Chondrocyte (in vitro differentiated cells): ENCODE measurements around the gene CDH8. TPM values are rescaled to one million over a fixed set of nuclear protein-coding genes. Genes with fewer than 3 reads are reported as not detected.

Source experiments
- DNase-seq: peaks from one replicate; pipeline ENCODE4 v3.0.0; 2021; ENCODE audit warnings: mixed read lengths, low spot score
- H3K27ac Mint-ChIP-seq: one replicate; pipeline ENCODE4 v1.8.0; 2021; ENCODE audit warnings: mild to moderate bottlenecking, moderate library complexity, mixed read lengths; ENCODE audit not compliant: unreplicated experiment
- H3K27me3 Mint-ChIP-seq: 2 replicates; pipeline ENCODE4 v1.8.0; 2021; ENCODE audit warnings: low read depth, mixed read lengths
- H3K36me3 Mint-ChIP-seq: 2 replicates; pipeline ENCODE4 v1.8.0; 2021; ENCODE audit warnings: low read depth, mixed read lengths
- H3K4me1 Mint-ChIP-seq: 2 replicates; pipeline ENCODE4 v1.8.0; 2021; ENCODE audit warnings: low read depth, mild to moderate bottlenecking, mixed read lengths
- H3K4me3 Mint-ChIP-seq: one replicate; pipeline ENCODE4 v1.8.0; 2021; ENCODE audit warnings: mild to moderate bottlenecking, moderate library complexity, mixed read lengths; ENCODE audit not compliant: unreplicated experiment
- H3K9me3 Mint-ChIP-seq: 2 replicates; pipeline ENCODE4 v1.8.0; 2021; ENCODE audit warnings: low read depth, mixed read lengths
- CTCF ChIP-seq: fragments of 200-600 bp; sonication (generic); IDR thresholded peaks from 2 replicates; pipeline ENCODE4 v1.5.0; 2021; ENCODE audit warnings: antibody characterized with exemption, mild to moderate bottlenecking, moderate library complexity
- total RNA-seq: library from RNA; stranded (reverse); gene quantifications from 3 replicates; pipeline ENCODE4 v1.2.1, GENCODE V29; 2021

The CDH8 gene
- total RNA-seq, 1 donor from 2014 or later: 5.7 TPM

- DNase-seq: no peak
- Mint-ChIP-seq H3K36me3 (no peaks in the 10 kb centered on the region), H3K4me1 (peaks cover 3% of the 10 kb centered on the region), H3K9me3 (no peaks in the 10 kb centered on the region), H3K4me3 (no peak overlapping the region), H3K27ac (no peak overlapping the region), H3K27me3 (peaks cover 45% of the 10 kb centered on the region)
- peak; percentile 83 for TF ChIP-seq CTCF
Measured at GRCh38 chr16:62041401-62041800, 5.2 kb upstream of the CDH8 start.

- peaks cover 27% of the 10 kb centered on the region for H3K4me1 Mint-ChIP-seq
- no peak overlapping the region for H3K4me3 Mint-ChIP-seq
- no peaks in the 10 kb centered on the region for H3K36me3 Mint-ChIP-seq
- no peak overlapping the region for H3K27ac Mint-ChIP-seq
- peaks cover 55% of the 10 kb centered on the region for H3K27me3 Mint-ChIP-seq
- H3K9me3 Mint-ChIP-seq: no peaks in the 10 kb centered on the region
- no peak for TF ChIP-seq CTCF
- no peak for DNase-seq
Measured at GRCh38 chr16:62038646-62039045, 2.4 kb upstream of the CDH8 start.

GRCh38 chr16:62038225-62038624 is 2.0 kb upstream of the CDH8 start:
- Mint-ChIP-seq H3K9me3 (no peaks in the 10 kb centered on the region), H3K27me3 (peaks cover 55% of the 10 kb centered on the region), H3K4me3 (no peak overlapping the region), H3K4me1 (peaks cover 27% of the 10 kb centered on the region), H3K36me3 (no peaks in the 10 kb centered on the region), H3K27ac (no peak overlapping the region)
- TF ChIP-seq CTCF: no peak
- DNase-seq: no peak

GRCh38 chr16:62036802-62037135 is 531 bp upstream of the CDH8 start:
- no peak for DNase-seq
- peaks cover 65% of the 10 kb centered on the region for H3K27me3 Mint-ChIP-seq
- no peaks in the 10 kb centered on the region for H3K36me3 Mint-ChIP-seq
- no peak overlapping the region for H3K4me3 Mint-ChIP-seq
- H3K27ac Mint-ChIP-seq: no peak overlapping the region
- H3K9me3 Mint-ChIP-seq: no peaks in the 10 kb centered on the region
- peaks cover 27% of the 10 kb centered on the region for H3K4me1 Mint-ChIP-seq
- no peak for TF ChIP-seq CTCF

- H3K36me3 Mint-ChIP-seq: no peaks in the 10 kb centered on the region
- no peak for DNase-seq
- H3K4me3 Mint-ChIP-seq: peak overlapping the region; percentile 66
- H3K27ac Mint-ChIP-seq: no peak overlapping the region
- TF ChIP-seq CTCF: no peak
- H3K9me3 Mint-ChIP-seq: no peaks in the 10 kb centered on the region
- H3K4me1 Mint-ChIP-seq: peaks cover 27% of the 10 kb centered on the region
- H3K27me3 Mint-ChIP-seq: peaks cover 69% of the 10 kb centered on the region
Measured at GRCh38 chr16:62035115-62036092, 834 bp downstream of the CDH8 start.
